Measurements from ENCODE around the gene CDC37.

DNA sequence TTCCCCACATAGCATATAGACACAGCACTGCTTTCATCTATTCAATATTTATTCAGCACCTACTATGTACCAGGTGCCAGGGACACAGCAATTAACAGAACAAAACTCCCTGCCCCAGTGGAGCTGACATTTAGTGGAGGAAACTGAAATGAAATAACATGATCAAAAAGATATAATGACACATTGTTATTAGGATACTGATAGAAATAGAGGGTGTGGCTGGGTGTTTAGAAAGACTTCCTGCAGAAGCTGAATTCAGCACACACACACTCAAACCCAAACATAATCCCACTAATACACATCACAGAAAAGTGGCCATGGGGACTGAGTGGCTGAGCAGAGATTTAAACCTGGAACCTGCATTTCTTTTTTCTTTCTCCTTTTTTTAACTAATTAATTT lies 3.8 kb upstream of the CDC37 start:
- TF ChIP-seq, protein P1, sequence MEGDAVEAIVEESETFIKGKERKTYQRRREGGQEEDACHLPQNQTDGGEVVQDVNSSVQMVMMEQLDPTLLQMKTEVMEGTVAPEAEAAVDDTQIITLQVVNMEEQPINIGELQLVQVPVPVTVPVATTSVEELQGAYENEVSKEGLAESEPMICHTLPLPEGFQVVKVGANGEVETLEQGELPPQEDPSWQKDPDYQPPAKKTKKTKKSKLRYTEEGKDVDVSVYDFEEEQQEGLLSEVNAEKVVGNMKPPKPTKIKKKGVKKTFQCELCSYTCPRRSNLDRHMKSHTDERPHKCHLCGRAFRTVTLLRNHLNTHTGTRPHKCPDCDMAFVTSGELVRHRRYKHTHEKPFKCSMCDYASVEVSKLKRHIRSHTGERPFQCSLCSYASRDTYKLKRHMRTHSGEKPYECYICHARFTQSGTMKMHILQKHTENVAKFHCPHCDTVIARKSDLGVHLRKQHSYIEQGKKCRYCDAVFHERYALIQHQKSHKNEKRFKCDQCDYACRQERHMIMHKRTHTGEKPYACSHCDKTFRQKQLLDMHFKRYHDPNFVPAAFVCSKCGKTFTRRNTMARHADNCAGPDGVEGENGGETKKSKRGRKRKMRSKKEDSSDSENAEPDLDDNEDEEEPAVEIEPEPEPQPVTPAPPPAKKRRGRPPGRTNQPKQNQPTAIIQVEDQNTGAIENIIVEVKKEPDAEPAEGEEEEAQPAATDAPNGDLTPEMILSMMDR (IDR thresholded peaks at IDR 0.05): no peak
- no peak for TF ChIP-seq POLR2A (IDR thresholded peaks at IDR 0.05)
- TF ChIP-seq POLR2AphosphoS5 (IDR thresholded peaks at IDR 0.05): no peak
- no peak for TF ChIP-seq EP300 (IDR thresholded peaks at IDR 0.05)

All from upper lobe of left lung (tissue), 4 donors.